K562 (cell line): ENCODE data around the gene ADORA2A.

Experiments
- AFF1 ChIP-seq, 2 experiments: fragments of 450-650 bp; IDR thresholded peaks; 2 replicates each; pipeline ENCODE4 v1.6.1; 2018; ENCODE audit warnings: mild to moderate bottlenecking in 2 of 2, low read depth in 1 of 2; ENCODE audit not compliant: partially characterized antibody in 2 of 2
- CHD2 ChIP-seq: IDR thresholded peaks from 2 replicates; pipeline ENCODE4 v1.6.1; 2011; ENCODE audit warnings: low read depth, low read length
- CTCF ChIP-seq, 3 experiments: IDR thresholded peaks in 2 of 3; conservative IDR thresholded peaks in 1 of 3; 2 replicates each; pipeline ENCODE4 v1.5.1; 2011 to 2012; ENCODE audit warnings: low read length in 3 of 3, mild to moderate bottlenecking in 3 of 3, control low read depth in 2 of 3, improper control_type of control experiment in 1 of 3, inconsistent platforms in 1 of 3, low read depth in 1 of 3, mixed read lengths in 1 of 3, moderate library complexity in 1 of 3; ENCODE audit not compliant: insufficient read depth in 2 of 3
- E2F6 ChIP-seq, 2 experiments: IDR thresholded peaks; 2 replicates each; pipeline ENCODE4 v1.6.1; 2011; ENCODE audit warnings: borderline replicate concordance in 1 of 2, control low read depth in 1 of 2, low read depth in 1 of 2, low read length in 1 of 2, mild to moderate bottlenecking in 1 of 2, mixed read lengths in 1 of 2, moderate library complexity in 1 of 2; ENCODE audit not compliant: insufficient read depth in 1 of 2, insufficient read length in 1 of 2, poor library complexity in 1 of 2, severe bottlenecking in 1 of 2; ENCODE audit errors: extremely low read depth in 1 of 2
- FOSL1 ChIP-seq: fragments of 200-800 bp; sonication (Bioruptor generic); conservative IDR thresholded peaks from 2 replicates; pipeline ENCODE4 v1.6.1; 2016; ENCODE audit warnings: missing genetic modification characterization, missing compliant biosample characterization
- GABPA ChIP-seq: fragments of 200-800 bp; sonication (Bioruptor generic); conservative IDR thresholded peaks from 2 replicates; pipeline ENCODE4 v1.6.1; 2016; ENCODE audit warnings: low read depth, missing genetic modification characterization, missing compliant biosample characterization
- HIVEP1 ChIP-seq: fragments of 250-450 bp; sonication (Bioruptor Pico); IDR thresholded peaks from 2 replicates; pipeline ENCODE4 v1.4.0; 2020; ENCODE audit warnings: mild to moderate bottlenecking
- MED1 ChIP-seq: sonication (generic); formaldehyde crosslinking; IDR thresholded peaks from 2 replicates; pipeline ENCODE4 v1.8.1; 2023; ENCODE audit warnings: missing genetic modification reagents, borderline replicate concordance
- MLLT1 ChIP-seq, 2 experiments: fragments of 450-650 bp; IDR thresholded peaks; 2 replicates each; pipeline ENCODE4 v1.6.1; 2016
- MXI1 ChIP-seq: IDR thresholded peaks from 2 replicates; pipeline ENCODE4 v1.6.1; 2011; ENCODE audit warnings: low read depth, mild to moderate bottlenecking, improper control_type of control experiment, low read length
- SMC3 ChIP-seq: conservative IDR thresholded peaks from 2 replicates; pipeline ENCODE4 v1.6.1; 2011; ENCODE audit warnings: low read depth, low read length, improper control_type of control experiment; ENCODE audit not compliant: insufficient read depth
- ZBTB2 ChIP-seq: fragments of 450-650 bp; IDR thresholded peaks from 2 replicates; pipeline ENCODE4 v1.6.1; 2016; ENCODE audit warnings: antibody characterized with exemption
- ZNF232 ChIP-seq: sonication (generic); formaldehyde crosslinking; IDR thresholded peaks from 2 replicates; pipeline ENCODE4 v1.8.0; 2022; ENCODE audit warnings: mild to moderate bottlenecking, missing genetic modification reagents
- ZNF512 ChIP-seq: IDR thresholded peaks from 2 replicates; pipeline ENCODE4 v1.6.1; 2016; ENCODE audit warnings: missing genetic modification characterization, missing compliant biosample characterization

- no peak for TF ChIP-seq AFF1 (IDR thresholded peaks at IDR 0.05; ENCODE audit: low read depth in 1 of 2, partially characterized antibody in 2 of 2)
- no peak for TF ChIP-seq CTCF (IDR thresholded peaks at IDR 0.05 in 2 of 3, conservative IDR thresholded peaks at IDR 0.05 in 1 of 3; ENCODE audit: insufficient read depth in 2 of 3, low read depth in 1 of 3, low read length in 3 of 3)
- no peak for TF ChIP-seq MLLT1 (IDR thresholded peaks at IDR 0.05)
- no peak for TF ChIP-seq MED1
- TF ChIP-seq MXI1 = no peak
- TF ChIP-seq FOSL1 (tag) = no peak
- no peak for TF ChIP-seq CHD2
- TF ChIP-seq GABPA (tag) = no peak
- TF ChIP-seq HIVEP1 = no peak
- TF ChIP-seq SMC3 = no peak
- TF ChIP-seq ZNF232 = no peak
- TF ChIP-seq ZBTB2 = no peak
- no peak for TF ChIP-seq E2F6 (IDR thresholded peaks at IDR 0.05; ENCODE audit: borderline replicate concordance in 1 of 2, extremely low read depth in 1 of 2, insufficient read depth in 1 of 2, insufficient read length in 1 of 2, low read depth in 1 of 2, low read length in 1 of 2, poor library complexity in 1 of 2, severe bottlenecking in 1 of 2)
- no peak for TF ChIP-seq ZNF512 (tag)
Observed at GRCh38 chr22:24384131-24384530, 43.3 kb upstream of the ADORA2A start.
